LNCaP clone FGC (cell line): ENCODE data around the gene FXYD5.
A peak's percentile ranks its signal among the peaks of the same experiment; 100 is the strongest.
"Not testable (repeated sequence)": the region's sequence is repeated elsewhere in the genome, so short reads cannot be mapped to it uniquely, and the experiment has no call there.

Experiments
- DNase-seq: peaks from one replicate; pipeline ENCODE4 v3.0.0-alpha.2; 2011; ENCODE audit warnings: low read depth
- H3K4me3 ChIP-seq: 2 replicates; pipeline ENCODE4 v1.5.1; 2011; ENCODE audit warnings: mild to moderate bottlenecking, low read depth, low read length, control low read depth
- CTCF ChIP-seq: IDR thresholded peaks from 2 replicates; pipeline ENCODE4 v1.5.1; 2012; ENCODE audit warnings: mild to moderate bottlenecking; ENCODE audit not compliant: control insufficient read depth, insufficient read depth; ENCODE audit errors: extremely low read depth

The FXYD5 gene

GRCh38 chr19:35184267-35184666 lies 29.7 kb downstream of the FXYD5 start:
- no peak for DNase-seq
- no peak overlapping the region for H3K4me3 ChIP-seq
- TF ChIP-seq CTCF: no peak

- TF ChIP-seq CTCF: no peak
- DNase-seq: no peak
- no peak overlapping the region for H3K4me3 ChIP-seq
Observed at GRCh38 chr19:35184884-35185283, 30.3 kb downstream of the FXYD5 start.

GRCh38 chr19:35194012-35194984 lies 39.8 kb downstream of the FXYD5 start:
- DNase-seq: no peak
- 0 out of 2 replicates have a peak, but pooled peaks have one; percentile 1 for TF ChIP-seq CTCF
- no peak overlapping the region for H3K4me3 ChIP-seq

- DNase-seq: no peak
- H3K4me3 ChIP-seq: no peak overlapping the region
- TF ChIP-seq CTCF: no peak
Observed at GRCh38 chr19:35195830-35196229, 41.3 kb downstream of the FXYD5 start.

GRCh38 chr19:35196861-35197260 lies 42.3 kb downstream of the FXYD5 start:
- not testable (repeated sequence) for DNase-seq, H3K4me3 ChIP-seq

- no peak for DNase-seq
- no peak overlapping the region for H3K4me3 ChIP-seq
- TF ChIP-seq CTCF: no peak
Observed at GRCh38 chr19:35199481-35199880, 44.9 kb downstream of the FXYD5 start.

GRCh38 chr19:35202722-35203688 lies 48.5 kb downstream of the FXYD5 start:
- no peak for TF ChIP-seq CTCF
- no peak overlapping the region for H3K4me3 ChIP-seq
- DNase-seq: no peak
